Measurements from ENCODE around the gene ULK1.

ULK1 gene

DNA sequence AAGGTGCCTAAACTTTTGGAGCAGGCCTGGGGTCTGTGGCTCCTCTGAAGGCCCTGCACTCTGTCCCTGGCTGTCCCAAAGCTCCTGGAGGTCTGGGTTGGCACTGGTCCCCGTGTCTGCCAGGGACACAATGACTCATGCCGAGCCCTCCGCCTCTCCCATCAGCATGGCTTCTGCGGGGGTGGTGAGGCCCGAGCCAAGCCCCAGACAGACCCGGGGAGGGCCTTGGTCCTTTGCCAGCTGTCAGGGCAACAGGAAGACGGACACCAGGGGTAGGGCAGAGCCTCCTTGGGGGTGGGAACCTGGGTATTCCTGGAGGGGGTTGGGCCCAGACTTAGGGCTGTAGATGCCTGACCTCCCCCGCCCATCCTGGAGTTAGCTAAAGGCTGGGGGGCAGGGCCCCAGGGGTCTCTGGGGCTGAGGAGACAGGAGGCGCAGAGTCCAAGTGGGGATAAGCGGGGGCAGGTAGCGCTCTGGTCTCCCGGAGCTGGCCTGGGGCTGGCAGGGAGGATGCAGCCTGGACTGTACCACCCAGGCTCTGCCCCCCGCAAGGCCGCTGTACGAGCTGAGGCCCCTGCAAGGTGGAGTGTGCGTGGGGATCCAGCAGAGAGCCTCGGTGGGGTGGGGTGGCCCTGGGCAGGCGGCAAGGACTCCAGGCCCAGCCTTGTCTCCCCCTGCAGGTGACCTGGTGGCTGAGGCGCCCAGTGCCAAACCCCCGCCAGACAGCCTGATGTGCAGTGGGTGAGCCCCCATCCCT, 18.3 kb downstream of the ULK1 start:
- Mint-ChIP-seq H3K4me3 (no peak overlapping the region), H3K9me3 (no peaks in the 10 kb centered on the region), H3K27ac (no peak overlapping the region), H3K36me3 (peaks cover 13% of the 10 kb centered on the region), H3K27me3 (no peaks in the 10 kb centered on the region), H3K4me1 (no peaks in the 10 kb centered on the region)
- no peak for ATAC-seq (ENCODE audit: low read depth)
- DNase-seq (ENCODE audit: low spot score in 2 of 2): no peak

DNA sequence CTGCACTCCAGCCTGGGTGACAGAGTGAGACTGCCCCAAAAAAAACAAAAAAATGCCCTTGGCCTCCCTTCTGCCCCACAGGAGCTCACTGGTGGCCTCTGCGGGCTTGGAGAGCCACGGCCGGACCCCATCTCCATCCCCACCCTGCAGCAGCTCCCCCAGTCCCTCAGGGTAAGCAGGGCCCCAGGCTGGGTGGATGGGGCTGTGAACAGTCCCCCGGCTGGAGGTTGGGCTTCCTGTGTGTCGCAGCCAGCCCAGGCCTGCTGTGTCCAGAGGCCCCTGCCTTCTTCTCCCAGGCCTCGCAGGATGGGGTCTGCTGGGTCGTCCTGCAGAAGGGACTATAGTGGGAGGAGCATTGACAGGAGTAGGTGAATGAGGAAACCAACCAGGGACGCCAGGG, 19.2 kb downstream of the ULK1 start:
- Mint-ChIP-seq H3K36me3 (peaks cover 13% of the 10 kb centered on the region), H3K27me3 (no peaks in the 10 kb centered on the region), H3K27ac (no peak overlapping the region), H3K9me3 (no peaks in the 10 kb centered on the region), H3K4me3 (no peak overlapping the region), H3K4me1 (no peaks in the 10 kb centered on the region)
- DNase-seq (ENCODE audit: low spot score in 2 of 2) (no peak), ATAC-seq (ENCODE audit: low read depth) (no peak)

DNA sequence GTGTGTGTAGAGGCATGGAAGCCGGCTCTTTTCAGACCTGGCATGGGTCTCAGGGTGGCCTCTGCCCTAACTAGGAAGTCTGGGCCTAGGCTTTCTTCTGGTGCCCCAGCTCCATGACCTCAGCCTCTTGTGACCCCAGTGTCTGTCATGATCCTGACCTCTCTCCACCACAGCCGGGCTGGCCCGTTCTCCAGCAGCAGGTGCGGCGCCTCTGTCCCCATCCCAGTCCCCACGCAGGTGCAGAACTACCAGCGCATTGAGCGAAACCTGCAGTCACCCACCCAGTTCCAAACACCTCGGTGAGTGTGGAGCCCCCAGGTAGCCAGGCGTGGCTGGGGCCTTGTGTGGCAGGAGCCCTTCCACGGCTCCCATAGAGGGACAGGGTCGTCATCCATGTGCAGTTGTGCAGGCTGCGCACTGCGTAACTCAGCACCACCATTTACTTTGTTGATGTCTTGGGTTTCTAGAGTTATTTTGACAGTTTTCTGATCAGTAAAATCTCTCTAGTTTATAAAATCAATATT, 19.8 kb downstream of the ULK1 start:
- H3K4me1 Mint-ChIP-seq: no peaks in the 10 kb centered on the region
- no peaks in the 10 kb centered on the region for H3K9me3 Mint-ChIP-seq
- ATAC-seq (ENCODE audit: low read depth) (no peak), DNase-seq (ENCODE audit: low spot score in 2 of 2) (no peak)
- no peaks in the 10 kb centered on the region for H3K27me3 Mint-ChIP-seq
- no peak overlapping the region for H3K27ac Mint-ChIP-seq
- H3K36me3 Mint-ChIP-seq: peaks cover 10% of the 10 kb centered on the region
- no peak overlapping the region for H3K4me3 Mint-ChIP-seq

DNA sequence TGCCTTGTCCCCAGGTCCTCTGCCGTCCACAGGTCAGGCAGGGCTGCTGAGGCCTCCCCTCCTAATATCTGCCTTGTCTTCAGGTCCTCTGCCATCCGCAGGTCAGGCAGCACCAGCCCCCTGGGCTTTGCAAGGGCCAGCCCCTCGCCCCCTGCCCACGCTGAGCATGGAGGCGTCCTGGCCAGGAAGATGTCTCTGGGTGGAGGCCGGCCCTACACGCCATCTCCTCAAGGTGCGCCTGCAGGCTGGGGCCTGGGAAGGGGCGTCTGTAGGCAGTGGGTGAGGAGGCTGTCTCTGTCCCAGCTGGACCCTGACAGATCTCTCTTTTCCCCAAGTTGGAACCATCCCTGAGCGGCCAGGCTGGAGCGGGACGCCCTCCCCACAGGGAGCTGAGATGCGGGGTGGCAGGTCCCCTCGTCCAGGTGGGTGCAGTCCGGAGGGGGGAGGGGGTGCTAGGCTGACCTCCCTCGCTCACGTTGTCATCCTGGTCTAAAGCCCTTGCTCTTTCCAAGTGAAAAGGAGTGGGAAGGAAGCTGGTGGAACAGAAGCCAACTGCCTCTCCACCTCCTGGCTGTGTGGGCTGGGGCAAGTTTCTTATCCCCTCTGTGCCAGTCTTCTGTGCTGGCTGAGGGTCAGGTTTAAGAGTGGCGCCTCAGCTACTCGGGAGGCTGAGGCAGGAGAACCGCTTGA, 20.7 kb downstream of the ULK1 start:
- no peaks in the 10 kb centered on the region for H3K4me1 Mint-ChIP-seq
- no peak for DNase-seq (ENCODE audit: low spot score in 2 of 2)
- H3K4me3 Mint-ChIP-seq: no peak overlapping the region
- no peaks in the 10 kb centered on the region for H3K27me3 Mint-ChIP-seq
- peaks cover 9% of the 10 kb centered on the region for H3K36me3 Mint-ChIP-seq
- no peak overlapping the region for H3K27ac Mint-ChIP-seq
- ATAC-seq (ENCODE audit: low read depth): no peak
- H3K9me3 Mint-ChIP-seq: no peaks in the 10 kb centered on the region

DNA sequence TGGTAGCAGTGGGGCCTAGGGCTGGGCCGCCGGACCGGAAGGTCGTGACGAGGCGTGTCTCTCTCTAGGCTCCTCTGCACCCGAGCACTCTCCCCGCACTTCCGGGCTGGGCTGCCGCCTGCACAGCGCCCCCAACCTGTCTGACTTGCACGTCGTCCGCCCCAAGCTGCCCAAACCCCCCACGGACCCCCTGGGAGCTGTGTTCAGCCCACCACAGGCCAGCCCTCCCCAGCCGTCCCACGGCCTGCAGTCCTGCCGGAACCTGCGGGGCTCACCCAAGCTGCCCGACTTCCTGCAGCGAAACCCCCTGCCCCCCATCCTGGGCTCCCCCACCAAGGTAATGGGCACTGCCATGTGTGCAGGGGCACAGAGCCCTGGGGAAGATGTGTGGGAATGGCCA, 21.4 kb downstream of the ULK1 start:
- Mint-ChIP-seq H3K4me3 (no peak overlapping the region), H3K27ac (no peak overlapping the region), H3K27me3 (no peaks in the 10 kb centered on the region), H3K9me3 (no peaks in the 10 kb centered on the region), H3K36me3 (peaks cover 9% of the 10 kb centered on the region), H3K4me1 (no peaks in the 10 kb centered on the region)
- DNase-seq (ENCODE audit: low spot score in 2 of 2): no peak
- no peak for ATAC-seq (ENCODE audit: low read depth)

DNA sequence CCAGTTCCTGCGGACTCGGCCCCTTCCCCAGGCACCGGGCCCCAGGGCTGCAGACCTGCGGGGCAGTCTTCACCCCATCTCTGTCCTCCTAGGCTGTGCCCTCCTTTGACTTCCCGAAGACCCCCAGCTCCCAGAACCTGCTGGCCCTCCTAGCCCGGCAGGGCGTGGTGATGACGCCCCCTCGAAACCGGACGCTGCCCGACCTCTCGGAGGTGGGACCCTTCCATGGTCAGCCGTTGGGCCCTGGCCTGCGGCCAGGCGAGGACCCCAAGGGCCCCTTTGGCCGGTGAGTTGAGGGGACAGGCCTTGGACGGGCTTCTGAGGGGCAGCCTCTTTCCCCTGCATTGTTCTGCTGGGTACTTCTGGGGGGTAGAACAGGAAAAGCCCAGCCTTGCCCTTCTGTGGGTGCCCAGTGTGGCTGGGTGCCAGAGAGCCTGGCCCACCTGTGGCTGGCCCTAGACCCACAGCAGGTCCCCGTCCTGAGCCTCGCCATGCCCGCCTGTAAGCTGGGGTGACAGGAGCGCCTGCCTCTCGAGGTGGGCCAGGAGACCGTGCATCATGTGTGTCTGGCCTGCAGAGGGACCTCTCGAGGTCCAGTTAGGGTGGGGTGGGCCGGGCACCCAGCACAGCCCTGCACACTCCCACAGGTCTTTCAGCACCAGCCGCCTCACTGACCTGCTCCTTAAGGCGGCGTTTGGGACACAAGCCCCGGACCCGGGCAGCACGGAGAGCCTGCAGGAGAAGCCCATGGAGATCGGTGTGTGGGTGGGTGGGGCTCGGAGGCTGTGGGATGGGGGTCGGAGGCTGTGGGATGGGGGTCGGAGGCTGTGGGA, 22.1 kb downstream of the ULK1 start:
- no peak for ATAC-seq (ENCODE audit: low read depth)
- peaks cover 7% of the 10 kb centered on the region for H3K36me3 Mint-ChIP-seq
- no peak for DNase-seq (ENCODE audit: low spot score in 2 of 2)
- no peaks in the 10 kb centered on the region for H3K27me3 Mint-ChIP-seq
- no peaks in the 10 kb centered on the region for H3K9me3 Mint-ChIP-seq
- no peak overlapping the region for H3K27ac Mint-ChIP-seq
- H3K4me1 Mint-ChIP-seq: no peaks in the 10 kb centered on the region
- no peak overlapping the region for H3K4me3 Mint-ChIP-seq

DNA sequence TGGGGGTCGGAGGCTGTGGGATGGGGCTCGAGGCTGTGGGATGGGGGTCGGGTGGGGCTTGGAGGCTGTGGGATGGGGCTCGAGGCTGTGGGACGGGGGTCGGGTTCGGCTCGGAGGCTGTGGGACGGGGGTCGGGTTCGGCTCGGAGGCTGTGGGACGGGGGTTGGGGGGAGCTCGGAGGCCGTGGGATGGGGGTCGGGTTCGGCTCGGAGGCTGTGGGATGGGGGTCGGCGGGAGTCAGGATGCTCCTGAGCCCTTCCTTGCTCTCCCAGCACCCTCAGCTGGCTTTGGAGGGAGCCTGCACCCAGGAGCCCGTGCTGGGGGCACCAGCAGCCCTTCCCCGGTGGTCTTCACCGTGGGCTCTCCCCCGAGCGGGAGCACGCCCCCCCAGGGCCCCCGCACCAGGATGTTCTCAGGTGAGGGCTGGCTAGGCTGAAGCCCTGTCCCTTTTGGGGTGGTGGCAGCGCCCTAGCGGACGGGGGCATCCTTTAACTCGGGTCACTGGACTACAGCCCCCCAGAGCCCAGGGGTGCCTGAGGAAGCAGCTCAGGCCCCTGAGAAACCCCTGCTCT, 22.8 kb downstream of the ULK1 start:
- Mint-ChIP-seq H3K4me3 (no peak overlapping the region), H3K9me3 (no peaks in the 10 kb centered on the region), H3K27ac (no peak overlapping the region), H3K36me3 (peaks cover 4% of the 10 kb centered on the region), H3K4me1 (no peaks in the 10 kb centered on the region), H3K27me3 (no peaks in the 10 kb centered on the region)
- no peak for DNase-seq (ENCODE audit: low spot score in 2 of 2)
- no peak for ATAC-seq (ENCODE audit: low read depth)

DNA sequence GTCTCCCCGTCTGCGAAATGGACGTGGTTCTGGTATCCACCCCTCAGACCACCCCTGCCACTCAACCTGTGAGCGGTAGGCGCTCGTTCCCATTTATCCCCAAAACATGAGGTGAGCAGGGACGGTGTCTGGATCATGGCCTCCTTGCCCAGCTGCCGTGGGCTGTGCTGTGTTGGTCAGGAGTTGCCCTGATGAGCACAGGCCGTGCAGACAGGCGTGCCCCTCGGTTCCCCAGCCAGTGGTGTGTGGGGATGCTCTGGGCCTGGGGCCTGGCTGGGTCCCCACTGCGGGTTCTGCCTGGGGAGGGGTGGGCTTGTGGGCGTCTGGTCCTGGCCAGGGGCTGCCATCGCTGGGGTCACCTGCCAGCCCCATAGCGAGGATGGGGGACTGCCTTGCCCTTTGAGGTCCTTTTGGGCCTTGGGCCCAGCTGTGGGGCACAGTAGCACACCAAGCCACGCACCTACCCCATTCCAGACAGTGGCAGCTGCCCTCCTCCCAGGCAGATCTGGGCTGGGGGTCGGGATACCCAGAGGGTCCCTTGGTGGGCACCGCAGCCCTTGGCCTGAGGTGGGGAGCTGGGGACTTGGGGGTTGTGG, 23.4 kb downstream of the ULK1 start:
- no peak for ATAC-seq (ENCODE audit: low read depth)
- H3K27ac Mint-ChIP-seq: no peak overlapping the region
- no peaks in the 10 kb centered on the region for H3K27me3 Mint-ChIP-seq
- H3K4me1 Mint-ChIP-seq: peaks cover 4% of the 10 kb centered on the region
- H3K9me3 Mint-ChIP-seq: no peaks in the 10 kb centered on the region
- H3K4me3 Mint-ChIP-seq: no peak overlapping the region
- peaks cover 4% of the 10 kb centered on the region for H3K36me3 Mint-ChIP-seq
- DNase-seq (ENCODE audit: low spot score in 2 of 2): no peak

DNA sequence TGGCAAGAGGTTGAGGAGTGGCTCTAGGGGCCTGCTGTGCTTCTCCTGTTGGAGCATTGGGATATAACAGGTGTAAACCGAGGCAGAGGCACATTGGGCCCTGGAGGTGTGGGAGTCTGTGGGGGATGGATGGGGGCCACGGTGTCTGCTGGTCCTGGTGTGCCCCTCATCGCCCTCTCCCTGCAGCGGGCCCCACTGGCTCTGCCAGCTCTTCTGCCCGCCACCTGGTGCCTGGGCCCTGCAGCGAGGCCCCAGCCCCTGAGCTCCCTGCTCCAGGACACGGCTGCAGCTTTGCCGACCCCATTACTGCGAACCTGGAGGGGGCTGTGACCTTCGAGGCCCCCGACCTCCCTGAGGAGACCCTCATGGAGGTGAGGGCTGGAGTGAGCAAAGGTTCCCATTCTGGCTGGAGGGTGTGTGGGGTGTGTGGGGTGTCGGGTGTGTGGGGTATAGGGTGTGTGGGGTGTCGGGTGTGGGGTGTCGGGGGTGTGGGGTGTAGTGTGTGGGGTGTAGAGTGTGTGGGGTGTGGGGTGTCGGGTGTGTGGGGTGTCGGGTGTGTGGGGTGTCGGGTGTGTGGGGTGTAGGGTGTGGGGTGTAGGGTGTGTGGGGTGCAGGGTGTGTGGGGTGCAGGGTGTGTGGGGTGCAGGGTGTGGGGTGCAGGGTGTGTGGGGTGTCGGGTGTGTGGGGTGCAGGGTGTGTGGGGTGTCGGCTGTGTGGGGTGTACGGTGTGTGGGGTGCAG, 24.1 kb downstream of the ULK1 start:
- no peak for DNase-seq (ENCODE audit: low spot score in 2 of 2)
- Mint-ChIP-seq H3K36me3 (peaks cover 4% of the 10 kb centered on the region), H3K27ac (no peak overlapping the region), H3K27me3 (no peaks in the 10 kb centered on the region), H3K4me3 (no peak overlapping the region), H3K4me1 (peaks cover 10% of the 10 kb centered on the region), H3K9me3 (no peaks in the 10 kb centered on the region)
- no peak for ATAC-seq (ENCODE audit: low read depth)

DNA sequence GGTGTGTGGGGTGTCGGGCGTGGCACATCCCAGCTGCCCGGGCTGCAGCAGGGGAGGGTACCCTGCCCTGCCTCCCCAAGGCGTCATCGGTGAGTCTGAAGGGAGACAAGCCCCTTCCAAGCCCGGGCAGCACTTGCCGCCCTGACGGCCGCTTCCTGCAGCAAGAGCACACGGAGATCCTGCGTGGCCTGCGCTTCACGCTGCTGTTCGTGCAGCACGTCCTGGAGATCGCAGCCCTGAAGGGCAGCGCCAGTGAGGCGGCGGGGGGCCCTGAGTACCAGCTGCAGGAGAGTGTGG, 24.6 kb downstream of the ULK1 start:
- no peak overlapping the region for H3K4me3 Mint-ChIP-seq
- peaks cover 10% of the 10 kb centered on the region for H3K4me1 Mint-ChIP-seq
- no peak for ATAC-seq (ENCODE audit: low read depth)
- H3K27me3 Mint-ChIP-seq: no peaks in the 10 kb centered on the region
- H3K9me3 Mint-ChIP-seq: no peaks in the 10 kb centered on the region
- no peak overlapping the region for H3K27ac Mint-ChIP-seq
- DNase-seq (ENCODE audit: low spot score in 2 of 2): no peak
- H3K36me3 Mint-ChIP-seq: peaks cover 4% of the 10 kb centered on the region

DNA sequence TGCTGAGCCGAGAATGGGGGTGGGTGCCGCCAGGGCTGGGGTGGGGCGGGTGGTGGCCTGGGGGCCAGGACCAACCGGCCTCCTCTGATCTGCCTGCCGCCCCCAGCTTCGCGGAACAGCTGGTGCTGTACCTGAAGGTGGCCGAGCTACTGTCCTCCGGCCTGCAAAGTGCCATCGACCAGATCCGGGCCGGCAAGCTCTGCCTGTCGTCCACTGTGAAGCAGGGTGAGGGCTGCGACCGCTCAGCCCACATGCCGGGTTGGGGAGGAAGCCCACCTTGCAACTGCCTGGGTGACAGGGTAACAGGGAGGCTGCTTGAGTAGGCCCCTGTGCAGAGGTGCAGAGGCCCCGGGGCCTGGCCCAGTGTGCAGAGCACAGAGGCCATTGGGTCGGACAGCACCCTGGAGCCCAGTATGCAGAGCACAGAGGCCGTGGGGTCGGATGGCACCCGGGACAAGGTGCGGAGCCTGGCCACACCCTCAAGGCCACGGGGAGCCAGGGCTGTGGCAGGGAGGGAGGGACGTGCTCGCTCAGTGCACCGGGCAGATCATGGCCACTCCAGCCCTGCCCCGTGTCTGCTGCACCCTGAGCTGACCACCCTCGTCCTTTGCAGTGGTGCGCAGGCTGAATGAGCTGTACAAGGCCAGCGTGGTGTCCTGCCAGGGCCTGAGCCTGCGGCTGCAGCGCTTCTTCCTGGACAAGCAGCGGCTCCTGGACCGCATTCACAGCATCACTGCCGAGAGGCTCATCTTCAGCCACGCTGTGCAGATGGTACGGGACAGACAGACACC, 25.1 kb downstream of the ULK1 start:
- H3K4me1 Mint-ChIP-seq: peaks cover 14% of the 10 kb centered on the region
- DNase-seq (ENCODE audit: low spot score in 2 of 2) (no peak), ATAC-seq (ENCODE audit: low read depth) (no peak)
- H3K27me3 Mint-ChIP-seq: no peaks in the 10 kb centered on the region
- no peak overlapping the region for H3K4me3 Mint-ChIP-seq
- no peaks in the 10 kb centered on the region for H3K9me3 Mint-ChIP-seq
- peaks cover 4% of the 10 kb centered on the region for H3K36me3 Mint-ChIP-seq
- no peak overlapping the region for H3K27ac Mint-ChIP-seq

DNA sequence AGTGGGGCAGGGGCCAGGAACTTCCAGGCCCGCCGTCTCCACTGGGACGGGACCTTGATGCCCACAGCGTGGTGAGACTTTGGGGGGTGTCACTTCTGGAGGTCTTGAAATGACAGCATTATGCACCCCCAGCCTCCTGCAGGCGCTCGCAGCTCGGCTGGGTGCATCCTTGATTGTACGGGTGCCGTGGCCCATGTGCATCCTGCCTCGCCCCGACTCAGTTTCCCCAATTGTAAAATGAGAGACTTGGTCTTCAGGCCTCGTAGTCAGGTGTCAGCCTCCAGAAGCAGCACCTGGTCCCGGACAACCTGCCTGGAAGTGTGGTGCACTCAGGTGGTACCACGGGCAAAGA, 25.7 kb downstream of the ULK1 start:
- Mint-ChIP-seq H3K4me3 (no peak overlapping the region), H3K27me3 (no peaks in the 10 kb centered on the region)

More for the DNA sequence above, 25.7 kb downstream of the ULK1 start:
- DNase-seq (ENCODE audit: low spot score in 2 of 2) (no peak), ATAC-seq (ENCODE audit: low read depth) (no peak)
- H3K36me3 Mint-ChIP-seq: peaks cover 2% of the 10 kb centered on the region
- H3K9me3 Mint-ChIP-seq: no peaks in the 10 kb centered on the region
- peaks cover 18% of the 10 kb centered on the region for H3K4me1 Mint-ChIP-seq
- H3K27ac Mint-ChIP-seq: no peak overlapping the region

Data from memory B cell (primary cell).